GM18502 (cell line): ENCODE measurements around the gene TGFB1I1.

ENCODE experiments used
- ATAC-seq: cut with Tn5 transposase; IDR thresholded peaks from one replicate; pipeline ENCODE4 v1.9.1; 2021; ENCODE audit warnings: mild to moderate bottlenecking; ENCODE audit not compliant: unreplicated experiment, poor library complexity

TGFB1I1 gene

GRCh38 chr16:31451681-31452351 lies 20.1 kb upstream of the TGFB1I1 start:
- no peak for ATAC-seq

GRCh38 chr16:31452631-31453106 lies 19.3 kb upstream of the TGFB1I1 start:
- ATAC-seq = no peak

GRCh38 chr16:31453255-31454204 lies 18.4 kb upstream of the TGFB1I1 start:
- ATAC-seq = no peak

GRCh38 chr16:31455601-31456314 lies 16.2 kb upstream of the TGFB1I1 start:
- no peak for ATAC-seq

- no peak for ATAC-seq
Observed at GRCh38 chr16:31456988-31457360, 15.0 kb upstream of the TGFB1I1 start.

- peak; percentile 10 for ATAC-seq
Observed at GRCh38 chr16:31458073-31458843, 13.7 kb upstream of the TGFB1I1 start.

- peak; percentile 72 for ATAC-seq
Observed at GRCh38 chr16:31458844-31459686, 12.9 kb upstream of the TGFB1I1 start, which contains the start of gene ARMC5. TSS of gene ARMC5 (plus strand) at chr16:31459501. CDS start at chr16:31459525, 24 bp downstream.

- peak; percentile 72 for ATAC-seq
Observed at GRCh38 chr16:31459687-31460581, 12.0 kb upstream of the TGFB1I1 start.

- no peak for ATAC-seq
Observed at GRCh38 chr16:31460582-31461002, 11.4 kb upstream of the TGFB1I1 start.

- ATAC-seq = no peak
Observed at GRCh38 chr16:31461201-31461920, 10.6 kb upstream of the TGFB1I1 start.

- ATAC-seq = no peak
Observed at GRCh38 chr16:31461921-31462804, 9.8 kb upstream of the TGFB1I1 start.

GRCh38 chr16:31464348-31464769 lies 7.6 kb upstream of the TGFB1I1 start:
- no peak for ATAC-seq

GRCh38 chr16:31464781-31465260 lies 7.1 kb upstream of the TGFB1I1 start:
- ATAC-seq = no peak

GRCh38 chr16:31465788-31466370 lies 6.1 kb upstream of the TGFB1I1 start:
- ATAC-seq = no peak

- no peak for ATAC-seq
Observed at GRCh38 chr16:31466381-31466841, 5.5 kb upstream of the TGFB1I1 start.
